Omental fat pad (tissue), 4 donors: ENCODE results near the gene SMAD3. TPM values are rescaled to one million over a fixed set of nuclear protein-coding genes. Genes with fewer than 3 reads are reported as not detected.
"Not testable (repeated sequence)": the region's sequence is repeated elsewhere in the genome, so short reads cannot be mapped to it uniquely, and the experiment has no call there.

ENCODE experiments used
- ATAC-seq: fragments of 150-250 bp; one replicate; pipeline ENCODE4 v1.9.1; 2016; ENCODE audit warnings: mild to moderate bottlenecking, moderate library complexity; ENCODE audit not compliant: low FRiP score
- DNase-seq: peaks from one replicate; pipeline ENCODE4 v3.0.0-alpha.2; 2019; ENCODE audit warnings: low spot score
- CTCF ChIP-seq, 3 donors: fragments of 450-650 bp; IDR thresholded peaks; one replicate each; pipeline ENCODE4 v1.5.1; 2016 to 2017; ENCODE audit warnings: antibody characterized with exemption in 3 of 3, mild to moderate bottlenecking in 3 of 3, moderate library complexity in 2 of 3
- total RNA-seq, 4 donors: library from RNA; depleted of rRNA; stranded (reverse); fragments of >200 nt; gene quantifications; one replicate each; pipeline ENCODE4 v1.1.0, GENCODE V29; 2016

The SMAD3 gene
- total RNA-seq, 4 donors from 2014 or later: 30.9 to 58.1 (median 49.9) TPM

- ATAC-seq: no peak
- TF ChIP-seq CTCF (IDR thresholded peaks at IDR 0.05): no peak
- DNase-seq: no peak
Measured at GRCh38 chr15:67148196-67148701, 82.8 kb downstream of the SMAD3 start.

GRCh38 chr15:67149068-67149772, 83.8 kb downstream of the SMAD3 start:
- TF ChIP-seq CTCF (IDR thresholded peaks at IDR 0.05): no peak
- DNase-seq (no peak), ATAC-seq (no peak)

GRCh38 chr15:67149773-67150022, 84.3 kb downstream of the SMAD3 start:
- no peak for ATAC-seq
- TF ChIP-seq CTCF (IDR thresholded peaks at IDR 0.05): no peak
- DNase-seq: no peak

GRCh38 chr15:67150023-67150860, 84.8 kb downstream of the SMAD3 start:
- ATAC-seq (peak; percentile 78), DNase-seq (no peak)
- no peak for TF ChIP-seq CTCF (IDR thresholded peaks at IDR 0.05)

GRCh38 chr15:67152429-67152828, 87.0 kb downstream of the SMAD3 start:
- TF ChIP-seq CTCF (IDR thresholded peaks at IDR 0.05): no peak
- DNase-seq: no peak
- no peak for ATAC-seq

GRCh38 chr15:67153044-67153443, 87.6 kb downstream of the SMAD3 start:
- DNase-seq, ATAC-seq: not testable (repeated sequence)

GRCh38 chr15:67154249-67154648, 88.8 kb downstream of the SMAD3 start:
- ATAC-seq: no peak
- no peak for TF ChIP-seq CTCF (IDR thresholded peaks at IDR 0.05)
- no peak for DNase-seq
